Measurements from ENCODE around the gene PTPRC.

DNA sequence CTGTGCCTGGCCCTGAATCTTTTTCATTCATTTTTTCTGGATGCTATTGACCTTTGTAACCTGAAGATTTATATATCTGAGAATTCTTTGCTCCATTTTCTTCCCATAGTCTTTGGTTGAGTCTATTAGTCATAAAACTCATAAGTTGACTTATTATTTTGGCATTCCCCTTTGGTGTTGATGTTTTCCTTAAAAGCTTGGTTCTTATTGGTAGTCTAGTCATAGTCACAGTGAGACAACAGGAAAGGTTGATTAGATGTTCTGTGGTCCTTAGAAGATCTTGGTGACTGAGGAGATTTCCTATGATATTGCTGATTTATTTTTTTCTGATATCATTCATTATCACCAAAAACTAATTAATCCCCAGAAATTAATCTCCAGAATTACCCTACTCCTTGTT lies 86.2 kb downstream of the PTPRC start:
- no peak for TF ChIP-seq POLR2A (IDR thresholded peaks at IDR 0.05; ENCODE audit: low read depth, low read length)
- TF ChIP-seq POLR2AphosphoS5 (IDR thresholded peaks at IDR 0.05; ENCODE audit: low read depth, low read length) = no peak
- TF ChIP-seq TAF1 (IDR thresholded peaks at IDR 0.05; ENCODE audit: low read depth, low read length) = no peak

All from GM12891 (cell line).